HCT116 (cell line): ENCODE measurements around the gene SF3A2. TPM values are rescaled to one million over a fixed set of nuclear protein-coding genes. Genes with fewer than 3 reads are reported as not detected.

ENCODE experiments used
- ATAC-seq: fragments of 200-7000 bp; cut with Tn5 transposase; 2 replicates; pipeline ENCODE4 v1.9.1; 2020; ENCODE audit warnings: mild to moderate bottlenecking, moderate library complexity
- BruUV-seq: library from RNA; stranded (reverse); fragments of 400-500 nt; replicated peaks from 2 replicates; lab custom pipeline; 2021; lab: Mats Ljungman, UMichigan
- CTCF ChIA-PET: fragments of 300-600 bp; sonication (Branson Sonifier 250); formaldehyde crosslinking; loops from one replicate; lab custom pipeline; 2021; ENCODE audit warnings: antibody characterized with exemption; lab: Charles Lee
- POLR2A ChIA-PET: fragments of 300-600, 350-600 bp; sonication (Branson Sonifier 250); formaldehyde crosslinking; loops from one replicate; lab custom pipeline; 2021; ENCODE audit warnings: antibody characterized with exemption; lab: Charles Lee
- RAD21 ChIA-PET, 2 experiments: fragments of 300-600 bp; sonication (Branson Sonifier 250); formaldehyde crosslinking; loops; one replicate each; lab custom pipeline; 2023; ENCODE audit warnings: low total read pairs in 2 of 2; ENCODE audit not compliant: uncharacterized antibody in 2 of 2, unreplicated experiment in 2 of 2, low non-redundant PET in 1 of 2; lab: Charles Lee
- DNase-seq: peaks from one replicate; pipeline ENCODE4 v3.0.0-alpha.2; 2010; ENCODE audit warnings: low read depth, low spot score
- H2AFZ ChIP-seq: fragments of 200-600 bp; shearing (Covaris generic), sonication (generic); 2 replicates; pipeline ENCODE4 v1.6.1; 2017; ENCODE audit warnings: low read depth, mixed run types, mixed read lengths, antibody characterized with exemption, low read length; ENCODE audit not compliant: poor library complexity, severe bottlenecking
- H3K27ac ChIP-seq: 2 replicates; pipeline ENCODE4 v1.5.1; 2012; ENCODE audit warnings: low read depth, low read length
- H3K27me3 ChIP-seq: fragments of 200-600 bp; sonication (generic); 2 replicates; pipeline ENCODE4 v1.6.1; 2016; ENCODE audit warnings: mixed run types, low read length, mixed read lengths; ENCODE audit not compliant: insufficient read depth
- H3K36me3 ChIP-seq, 2 experiments: fragments of 200-500 bp in 1 of 2; fragments of 200-600 bp in 1 of 2; sonication (Bioruptor generic) in 1 of 2; sonication (generic) in 1 of 2; 2 replicates each; pipeline versions ENCODE4 v1.5.1 to v1.6.1; 2014 to 2016; ENCODE audit warnings: low read length in 2 of 2, inconsistent platforms in 1 of 2, mixed read lengths in 1 of 2, mixed run types in 1 of 2; ENCODE audit not compliant: insufficient read depth in 2 of 2, control insufficient read depth in 1 of 2
- H3K4me1 ChIP-seq, 2 experiments: fragments of 200-600 bp in 1 of 2; sonication (generic) in 1 of 2; 2 replicates each; pipeline versions ENCODE4 v1.5.1 to v1.6.1; 2012 to 2017; ENCODE audit warnings: low read length in 2 of 2, inconsistent platforms in 1 of 2, mild to moderate bottlenecking in 1 of 2, mixed read lengths in 1 of 2, mixed run types in 1 of 2, moderate library complexity in 1 of 2; ENCODE audit not compliant: insufficient read depth in 2 of 2, control insufficient read depth in 1 of 2
- H3K4me2 ChIP-seq: fragments of 200-600 bp; sonication (generic); 2 replicates; pipeline ENCODE4 v1.6.1; 2017; ENCODE audit warnings: mixed run types, low read length, mixed read lengths
- H3K4me3 ChIP-seq, 2 experiments: fragments of 200-600 bp in 1 of 2; sonication (generic) in 1 of 2; replicated peaks in 1 of 2; 2 replicates each; pipeline ENCODE4 v1.5.1; 2011 to 2016; ENCODE audit warnings: low read length in 2 of 2, control low read depth in 1 of 2, low read depth in 1 of 2, mild to moderate bottlenecking in 1 of 2, mixed read lengths in 1 of 2, mixed run types in 1 of 2
- H3K79me2 ChIP-seq: fragments of 200-600 bp; sonication (generic); 2 replicates; pipeline ENCODE4 v1.6.1; 2017; ENCODE audit warnings: mild to moderate bottlenecking, mixed run types, low read length, moderate library complexity, mixed read lengths; ENCODE audit not compliant: insufficient read depth
- H3K9ac ChIP-seq: fragments of 200-600 bp; sonication (generic); 2 replicates; pipeline ENCODE4 v1.6.1; 2016; ENCODE audit warnings: low read length, mixed read lengths
- H3K9me2 ChIP-seq: fragments of 200-600 bp; sonication (generic), shearing (Covaris generic); 2 replicates; pipeline ENCODE4 v1.6.1; 2017; ENCODE audit warnings: mixed run types, mild to moderate bottlenecking, moderate library complexity; ENCODE audit not compliant: insufficient read depth
- H3K9me3 ChIP-seq, 2 experiments: fragments of 200-500 bp in 1 of 2; fragments of 200-600 bp in 1 of 2; sonication (Bioruptor generic) in 1 of 2; sonication (generic) in 1 of 2; 2 replicates each; pipeline ENCODE4 v1.6.1; 2014 to 2017; ENCODE audit warnings: low read length in 2 of 2, mixed read lengths in 2 of 2, inconsistent platforms in 1 of 2, low read depth in 1 of 2, mild to moderate bottlenecking in 1 of 2, mixed run types in 1 of 2, moderate library complexity in 1 of 2; ENCODE audit not compliant: control insufficient read depth in 1 of 2, insufficient read depth in 1 of 2
- H4K20me1 ChIP-seq: fragments of 200-600 bp; sonication (generic), shearing (Covaris generic); 2 replicates; pipeline ENCODE4 v1.6.1; 2017; ENCODE audit warnings: mixed run types, mild to moderate bottlenecking, moderate library complexity; ENCODE audit not compliant: insufficient read depth
- CBX3 ChIP-seq: IDR thresholded peaks from 2 replicates; pipeline ENCODE4 v1.6.1; 2012; ENCODE audit warnings: low read depth
- CEBPB ChIP-seq: IDR thresholded peaks from 2 replicates; pipeline ENCODE4 v1.6.1; 2012; ENCODE audit warnings: low read depth
- EGR1 ChIP-seq: IDR thresholded peaks from 2 replicates; pipeline ENCODE4 v1.6.1; 2012; ENCODE audit warnings: low read depth
- ELF1 ChIP-seq: IDR thresholded peaks from 2 replicates; pipeline ENCODE4 v1.6.1; 2012; ENCODE audit warnings: low read depth, borderline replicate concordance
- EZH2 ChIP-seq: fragments of 200-600 bp; sonication (generic); IDR thresholded peaks from 2 replicates; pipeline ENCODE4 v1.6.1; 2017; ENCODE audit warnings: antibody characterized with exemption, mixed run types
- EZH2phosphoT487 ChIP-seq: fragments of 200-600 bp; IDR thresholded peaks from 2 replicates; pipeline ENCODE4 v1.6.1; 2018; ENCODE audit warnings: antibody characterized with exemption, borderline replicate concordance
- JUND ChIP-seq: IDR thresholded peaks from 2 replicates; pipeline ENCODE4 v1.6.1; 2012
- POLR2A ChIP-seq: IDR thresholded peaks from 2 replicates; pipeline ENCODE4 v1.7.0; 2011; ENCODE audit warnings: borderline replicate concordance; ENCODE audit not compliant: insufficient read depth, insufficient read length; ENCODE audit errors: extremely low read depth
- POLR2AphosphoS5 ChIP-seq: IDR thresholded peaks from 2 replicates; pipeline ENCODE4 v1.6.1; 2011; ENCODE audit warnings: mild to moderate bottlenecking, low read depth, low read length, moderate library complexity
- RAD21 ChIP-seq: IDR thresholded peaks from 2 replicates; pipeline ENCODE4 v1.6.1; 2012; ENCODE audit warnings: low read depth, mild to moderate bottlenecking
- SIN3A ChIP-seq: IDR thresholded peaks from 2 replicates; pipeline ENCODE4 v1.6.1; 2012; ENCODE audit warnings: low read depth
- SP1 ChIP-seq: IDR thresholded peaks from 2 replicates; pipeline ENCODE4 v1.6.1; 2012; ENCODE audit warnings: low read depth
- SRF ChIP-seq: IDR thresholded peaks from 2 replicates; pipeline ENCODE4 v1.6.1; 2012; ENCODE audit warnings: low read depth
- YY1 ChIP-seq: IDR thresholded peaks from 2 replicates; pipeline ENCODE4 v1.6.1; 2011; ENCODE audit warnings: low read length, low read depth, moderate library complexity, mild to moderate bottlenecking; ENCODE audit not compliant: insufficient replicate concordance; ENCODE audit errors: extremely low read depth
- ZFX ChIP-seq: fragments of 450-650 bp; IDR thresholded peaks from 2 replicates; pipeline ENCODE4 v1.6.1; 2017
- intact Hi-C: fragments of 100-400 bp; cut with micrococcal nuclease; formaldehyde crosslinking; loops from 2 replicates; pipeline ENCODE4 v1.10.0; 2022
- total RNA-seq: library from RNA; stranded (reverse); gene quantifications from one replicate; pipeline ENCODE4 v1.2.1, GENCODE V29; 2021; ENCODE audit not compliant: unreplicated experiment
- TF ChIP-seq, protein P1 (sequence below): IDR thresholded peaks from 2 replicates; pipeline ENCODE4 v1.6.1; 2012
- TF ChIP-seq, protein P2 (sequence below): IDR thresholded peaks from 2 replicates; pipeline ENCODE4 v1.6.1; 2012; ENCODE audit warnings: low read depth
- TF ChIP-seq, protein P3 (sequence below), 3 experiments: fragments of 200-600 bp in 1 of 3; sonication (generic) in 1 of 3; IDR thresholded peaks in 2 of 3; conservative IDR thresholded peaks in 1 of 3; 2 replicates each; pipeline ENCODE4 v1.5.1; 2012 to 2017; ENCODE audit warnings: low read depth in 2 of 3, low read length in 2 of 3, antibody characterized with exemption in 1 of 3, borderline replicate concordance in 1 of 3, control low read depth in 1 of 3, mild to moderate bottlenecking in 1 of 3, mixed read lengths in 1 of 3, mixed run types in 1 of 3, moderate library complexity in 1 of 3; ENCODE audit not compliant: insufficient read depth in 1 of 3

Gene SF3A2
- total RNA-seq, 1 experiment from 2014 or later = 166 TPM

DNA sequence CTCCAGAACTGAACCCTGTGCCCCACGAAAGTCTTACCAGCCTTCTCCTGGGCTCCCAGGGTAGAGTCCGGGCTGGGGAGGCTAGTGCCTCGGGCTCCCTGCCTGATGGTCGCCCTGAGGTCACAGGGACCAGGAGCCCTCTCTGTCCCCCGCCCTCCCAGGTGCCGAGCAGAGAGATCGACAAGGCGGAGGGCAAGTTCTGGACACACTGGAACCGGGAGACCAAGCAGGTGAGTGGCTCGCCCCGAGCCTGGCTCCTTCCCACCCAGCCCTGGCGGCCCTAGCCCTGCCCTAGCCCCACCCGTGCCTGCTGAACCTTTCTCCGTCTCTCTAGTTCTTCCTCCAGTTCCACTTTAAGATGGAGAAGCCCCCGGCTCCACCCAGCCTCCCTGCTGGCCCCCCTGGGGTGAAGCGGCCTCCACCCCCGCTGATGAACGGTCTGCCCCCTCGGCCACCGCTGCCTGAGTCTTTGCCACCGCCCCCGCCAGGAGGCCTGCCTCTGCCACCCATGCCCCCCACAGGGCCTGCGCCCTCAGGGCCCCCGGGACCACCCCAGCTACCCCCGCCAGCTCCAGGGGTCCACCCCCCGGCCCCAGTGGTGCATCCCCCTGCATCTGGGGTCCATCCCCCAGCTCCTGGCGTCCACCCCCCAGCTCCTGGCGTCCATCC is 10.9 kb downstream of the SF3A2 start:
- H3K4me3 ChIP-seq = no peak overlapping the region
- DNase-seq = no peak
- no peak overlapping the region; the same call in 1 of the 2 replicates for H3K27ac ChIP-seq
- POLR2A ChIA-PET = no interaction called here
- RAD21 ChIA-PET = no interaction called here
- no peak for ATAC-seq
- no TSS peak for BruUV-seq
- H3K36me3 ChIP-seq = peaks cover 36 to 52% of the 10 kb centered on the region in 2 experiments
- H3K4me2 ChIP-seq = no peak overlapping the region
- H3K9ac ChIP-seq = no peak overlapping the region
- H3K9me3 ChIP-seq = no peaks in the 10 kb centered on the region
- peaks cover 38% of the 10 kb centered on the region for H3K79me2 ChIP-seq
- intact Hi-C loops = no loop called here
- H3K9me2 ChIP-seq = no peaks in the 10 kb centered on the region
- no peaks in the 10 kb centered on the region for H3K27me3 ChIP-seq
- 0 out of 4 replicates have a peak, but pooled peaks cover 0 to 4% of the 10 kb centered on the region in 2 experiments for H3K4me1 ChIP-seq
- no peak overlapping the region for H2AFZ ChIP-seq
- peaks cover 6% of the 10 kb centered on the region; the same call in 1 of the 2 replicates for H4K20me1 ChIP-seq
- CTCF ChIA-PET = no interaction called here
- TF ChIP-seq ELF1 (no peak), SP1 (no peak), SIN3A (no peak), POLR2AphosphoS5 (no peak), CEBPB (no peak), POLR2A (no peak), SRF (no peak), EZH2 (no peak), ZFX (no peak), YY1 (no peak), EGR1 (no peak), JUND (no peak), EZH2phosphoT487 (no peak), RAD21 (no peak), CBX3 (no peak)
- TF ChIP-seq, protein P1, sequence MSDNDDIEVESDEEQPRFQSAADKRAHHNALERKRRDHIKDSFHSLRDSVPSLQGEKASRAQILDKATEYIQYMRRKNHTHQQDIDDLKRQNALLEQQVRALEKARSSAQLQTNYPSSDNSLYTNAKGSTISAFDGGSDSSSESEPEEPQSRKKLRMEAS = no peak
- TF ChIP-seq, protein P2, sequence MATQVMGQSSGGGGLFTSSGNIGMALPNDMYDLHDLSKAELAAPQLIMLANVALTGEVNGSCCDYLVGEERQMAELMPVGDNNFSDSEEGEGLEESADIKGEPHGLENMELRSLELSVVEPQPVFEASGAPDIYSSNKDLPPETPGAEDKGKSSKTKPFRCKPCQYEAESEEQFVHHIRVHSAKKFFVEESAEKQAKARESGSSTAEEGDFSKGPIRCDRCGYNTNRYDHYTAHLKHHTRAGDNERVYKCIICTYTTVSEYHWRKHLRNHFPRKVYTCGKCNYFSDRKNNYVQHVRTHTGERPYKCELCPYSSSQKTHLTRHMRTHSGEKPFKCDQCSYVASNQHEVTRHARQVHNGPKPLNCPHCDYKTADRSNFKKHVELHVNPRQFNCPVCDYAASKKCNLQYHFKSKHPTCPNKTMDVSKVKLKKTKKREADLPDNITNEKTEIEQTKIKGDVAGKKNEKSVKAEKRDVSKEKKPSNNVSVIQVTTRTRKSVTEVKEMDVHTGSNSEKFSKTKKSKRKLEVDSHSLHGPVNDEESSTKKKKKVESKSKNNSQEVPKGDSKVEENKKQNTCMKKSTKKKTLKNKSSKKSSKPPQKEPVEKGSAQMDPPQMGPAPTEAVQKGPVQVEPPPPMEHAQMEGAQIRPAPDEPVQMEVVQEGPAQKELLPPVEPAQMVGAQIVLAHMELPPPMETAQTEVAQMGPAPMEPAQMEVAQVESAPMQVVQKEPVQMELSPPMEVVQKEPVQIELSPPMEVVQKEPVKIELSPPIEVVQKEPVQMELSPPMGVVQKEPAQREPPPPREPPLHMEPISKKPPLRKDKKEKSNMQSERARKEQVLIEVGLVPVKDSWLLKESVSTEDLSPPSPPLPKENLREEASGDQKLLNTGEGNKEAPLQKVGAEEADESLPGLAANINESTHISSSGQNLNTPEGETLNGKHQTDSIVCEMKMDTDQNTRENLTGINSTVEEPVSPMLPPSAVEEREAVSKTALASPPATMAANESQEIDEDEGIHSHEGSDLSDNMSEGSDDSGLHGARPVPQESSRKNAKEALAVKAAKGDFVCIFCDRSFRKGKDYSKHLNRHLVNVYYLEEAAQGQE = no peak
- TF ChIP-seq, protein P3, sequence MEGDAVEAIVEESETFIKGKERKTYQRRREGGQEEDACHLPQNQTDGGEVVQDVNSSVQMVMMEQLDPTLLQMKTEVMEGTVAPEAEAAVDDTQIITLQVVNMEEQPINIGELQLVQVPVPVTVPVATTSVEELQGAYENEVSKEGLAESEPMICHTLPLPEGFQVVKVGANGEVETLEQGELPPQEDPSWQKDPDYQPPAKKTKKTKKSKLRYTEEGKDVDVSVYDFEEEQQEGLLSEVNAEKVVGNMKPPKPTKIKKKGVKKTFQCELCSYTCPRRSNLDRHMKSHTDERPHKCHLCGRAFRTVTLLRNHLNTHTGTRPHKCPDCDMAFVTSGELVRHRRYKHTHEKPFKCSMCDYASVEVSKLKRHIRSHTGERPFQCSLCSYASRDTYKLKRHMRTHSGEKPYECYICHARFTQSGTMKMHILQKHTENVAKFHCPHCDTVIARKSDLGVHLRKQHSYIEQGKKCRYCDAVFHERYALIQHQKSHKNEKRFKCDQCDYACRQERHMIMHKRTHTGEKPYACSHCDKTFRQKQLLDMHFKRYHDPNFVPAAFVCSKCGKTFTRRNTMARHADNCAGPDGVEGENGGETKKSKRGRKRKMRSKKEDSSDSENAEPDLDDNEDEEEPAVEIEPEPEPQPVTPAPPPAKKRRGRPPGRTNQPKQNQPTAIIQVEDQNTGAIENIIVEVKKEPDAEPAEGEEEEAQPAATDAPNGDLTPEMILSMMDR (IDR thresholded peaks at IDR 0.05 in 2 of 3, conservative IDR thresholded peaks at IDR 0.05 in 1 of 3; ENCODE audit: borderline replicate concordance in 1 of 3, insufficient read depth in 1 of 3, low read depth in 2 of 3, low read length in 2 of 3) = no peak
